IMR-90 (cell line): ENCODE results near the gene PLXNA4. TPM values are rescaled to one million over a fixed set of nuclear protein-coding genes. Genes with fewer than 3 reads are reported as not detected.

Source experiments
- ATAC-seq: fragments of 200-7000 bp; cut with Tn5 transposase; 2 replicates; pipeline ENCODE4 v1.9.1; 2020; ENCODE audit warnings: low read depth, mild to moderate bottlenecking, moderate library complexity
- BruUV-seq: library from RNA; stranded (reverse); fragments of 400-500 nt; replicated peaks from 2 replicates; lab custom pipeline; 2021; lab: Mats Ljungman, UMichigan
- CTCF ChIA-PET: fragments of 300-600 bp; formaldehyde crosslinking; extraction: SDS; loops from one replicate; lab custom pipeline; 2021; ENCODE audit warnings: antibody characterized with exemption; lab: Yijun Ruan, JAX
- POLR2A ChIA-PET: fragments of 300-600 bp; sonication (Branson Sonifier 250); formaldehyde crosslinking; loops from one replicate; lab custom pipeline; 2022; ENCODE audit warnings: antibody characterized with exemption; ENCODE audit not compliant: unreplicated experiment; lab: Charles Lee
- DNase-seq: peaks from one replicate; pipeline ENCODE4 v3.0.0; 2013
- H2AFZ ChIP-seq: replicated peaks from 2 replicates; pipeline ENCODE3; 2013; ENCODE audit warnings: low read length, mild to moderate bottlenecking; ENCODE audit not compliant: poor library complexity
- H2AK5ac ChIP-seq: 2 replicates; pipeline ENCODE4 v1.6.1; 2013; ENCODE audit warnings: low read depth, low read length, inconsistent platforms
- H2AK9ac ChIP-seq: replicated peaks from 2 replicates; pipeline ENCODE3; 2013; ENCODE audit warnings: mild to moderate bottlenecking, low read depth, low read length, moderate library complexity; ENCODE audit not compliant: poor library complexity
- H2BK120ac ChIP-seq: 2 replicates; pipeline ENCODE4 v1.6.1; 2013; ENCODE audit warnings: low read depth, low read length, inconsistent platforms
- H2BK15ac ChIP-seq: 3 replicates; pipeline ENCODE4 v1.6.1; 2013; ENCODE audit warnings: low read depth, low read length, inconsistent platforms
- H2BK20ac ChIP-seq: 2 replicates; pipeline ENCODE4 v1.6.1; 2013; ENCODE audit warnings: low read depth, mild to moderate bottlenecking, inconsistent platforms, low read length, moderate library complexity
- H2BK5ac ChIP-seq: 2 replicates; pipeline ENCODE4 v1.6.1; 2013; ENCODE audit warnings: mild to moderate bottlenecking, low read depth, low read length, inconsistent platforms; ENCODE audit not compliant: poor library complexity, severe bottlenecking
- H3K14ac ChIP-seq: replicated peaks from 2 replicates; pipeline ENCODE4 v1.6.1; 2013; ENCODE audit warnings: low read depth, low read length, inconsistent platforms
- H3K18ac ChIP-seq: 2 replicates; pipeline ENCODE4 v1.6.1; 2013; ENCODE audit warnings: low read depth, low read length, control low read depth
- H3K23ac ChIP-seq: 2 replicates; pipeline ENCODE4 v1.6.1; 2013; ENCODE audit warnings: low read depth, low read length, inconsistent platforms
- H3K27ac ChIP-seq: 2 replicates; pipeline ENCODE4 v1.5.1; 2013; ENCODE audit warnings: mild to moderate bottlenecking, control low read depth, low read length; ENCODE audit not compliant: insufficient read depth
- H3K27me3 ChIP-seq: 2 replicates; pipeline ENCODE4 v1.6.1; 2013; ENCODE audit warnings: low read length; ENCODE audit not compliant: control insufficient read depth, insufficient read depth
- H3K36me3 ChIP-seq: 2 replicates; pipeline ENCODE4 v1.6.1; 2013; ENCODE audit warnings: low read length, mixed read lengths; ENCODE audit not compliant: control insufficient read depth, insufficient read depth
- H3K4ac ChIP-seq: 2 replicates; pipeline ENCODE4 v1.6.1; 2013; ENCODE audit warnings: low read depth, low read length, inconsistent platforms
- H3K4me1 ChIP-seq: 2 replicates; pipeline ENCODE4 v1.6.1; 2013; ENCODE audit warnings: low read length, mixed read lengths; ENCODE audit not compliant: control insufficient read depth, insufficient read depth
- H3K4me2 ChIP-seq: 2 replicates; pipeline ENCODE4 v1.6.1; 2013; ENCODE audit warnings: low read depth, mild to moderate bottlenecking, control low read depth, low read length, moderate library complexity
- H3K4me3 ChIP-seq: 2 replicates; pipeline ENCODE4 v1.5.1; 2013; ENCODE audit warnings: low read depth, mild to moderate bottlenecking, control low read depth, low read length, moderate library complexity; ENCODE audit not compliant: insufficient read depth
- H3K56ac ChIP-seq: 2 replicates; pipeline ENCODE4 v1.6.1; 2013; ENCODE audit warnings: low read length, inconsistent platforms; ENCODE audit not compliant: insufficient read depth; ENCODE audit errors: extremely low read depth
- H3K79me1 ChIP-seq, 2 experiments: 2 replicates each; pipeline ENCODE4 v1.6.1; 2013; ENCODE audit warnings: low read length in 2 of 2, inconsistent platforms in 1 of 2, low read depth in 1 of 2
- H3K9ac ChIP-seq: 2 replicates; pipeline ENCODE4 v1.6.1; 2013; ENCODE audit warnings: low read depth, low read length, control low read depth
- H3K9me1 ChIP-seq: 2 replicates; pipeline ENCODE4 v1.6.1; 2013; ENCODE audit warnings: low read length, inconsistent platforms; ENCODE audit not compliant: insufficient read depth
- H3K9me3 ChIP-seq: 2 replicates; pipeline ENCODE4 v1.6.1; 2013; ENCODE audit warnings: low read length; ENCODE audit not compliant: control insufficient read depth, insufficient read depth
- H4K20me1 ChIP-seq: 2 replicates; pipeline ENCODE4 v1.6.1; 2013; ENCODE audit warnings: low read length, inconsistent platforms; ENCODE audit not compliant: insufficient read depth
- H4K5ac ChIP-seq: 2 replicates; pipeline ENCODE4 v1.6.1; 2013; ENCODE audit warnings: mild to moderate bottlenecking, low read depth, low read length, control low read depth
- H4K8ac ChIP-seq, 2 experiments: 2 replicates each; pipeline ENCODE4 v1.6.1; 2013; ENCODE audit warnings: low read depth in 2 of 2, low read length in 2 of 2, control low read depth in 1 of 2, inconsistent platforms in 1 of 2
- H4K91ac ChIP-seq: 2 replicates; pipeline ENCODE4 v1.6.1; 2013; ENCODE audit warnings: low read depth, low read length, inconsistent platforms; ENCODE audit not compliant: insufficient read depth
- CEBPB ChIP-seq: IDR thresholded peaks from 2 replicates; pipeline ENCODE4 v1.6.1; 2012; ENCODE audit warnings: low read depth, low read length, improper control_type of control experiment
- MAFK ChIP-seq: IDR thresholded peaks from 2 replicates; pipeline ENCODE4 v1.6.1; 2012; ENCODE audit warnings: low read depth, low read length, improper control_type of control experiment
- MXI1 ChIP-seq: IDR thresholded peaks from 2 replicates; pipeline ENCODE4 v1.6.1; 2012; ENCODE audit warnings: low read depth, mild to moderate bottlenecking, low read length, moderate library complexity, borderline replicate concordance
- RAD21 ChIP-seq: IDR thresholded peaks from 2 replicates; pipeline ENCODE4 v1.6.1; 2012; ENCODE audit warnings: low read length, improper control_type of control experiment
- SMC3 ChIP-seq: fragments of 150-350 bp; IDR thresholded peaks from 2 replicates; pipeline ENCODE4 v1.6.1; 2016; ENCODE audit warnings: low read depth, mild to moderate bottlenecking, antibody characterized with exemption, low read length, moderate library complexity
- WGBS, 2 experiments: methylation state at CpG; one replicate each; pipeline versions ENCODE4 v1.1.5 to v1.1.7; 2013; ENCODE audit warnings: missing lambda C conversion rate in 2 of 2; ENCODE audit not compliant: insufficient read length in 1 of 2; ENCODE audit errors: extremely low coverage in 2 of 2; 5-methylcytosine and 5-hydroxymethylcytosine counted together
- dilution Hi-C: fragments of 300-500 bp; cut with HindIII; formaldehyde crosslinking; loops from one replicate; pipeline ENCODE4 v1.14.3; 2018; ENCODE audit warnings: low sequenced_read_pairs; ENCODE audit not compliant: unreplicated experiment
- in situ Hi-C: fragments of 300-500 bp; cut with MboI; formaldehyde crosslinking; loops from 3 replicates; pipeline ENCODE4 v1.14.3; 2019; ENCODE audit warnings: low sequenced_read_pairs, inconsistent platforms, mixed read lengths
- intact Hi-C: fragments of 100-400 bp; cut with micrococcal nuclease; formaldehyde crosslinking; loops from 2 replicates; pipeline ENCODE4 v1.10.0; 2022
- polyA plus RNA-seq, 3 experiments: library from polyadenylated mRNA; depleted of rRNA; stranded (reverse); fragments of >200 nt; gene quantifications; 2 replicates each; pipeline ENCODE4 v1.2.3, GENCODE V29; 2012; ENCODE audit warnings: low replicate concordance in 1 of 3
- total RNA-seq: library from RNA; depleted of rRNA; stranded (reverse); fragments of >200 nt; gene quantifications from 2 replicates; pipeline ENCODE4 v1.2.3, GENCODE V29; 2012

Gene PLXNA4
- total and polyA plus RNA-seq, 2 of the 4 experiments (the other 2 are of a cell fraction): under 0.01 TPM

- ChIA-PET POLR2A (no interaction called here), CTCF (no interaction called here)
- Histone ChIP-seq H4K91ac (no peak overlapping the region), H3K27me3 (no peaks in the 10 kb centered on the region), H3K18ac (no peak overlapping the region), H3K9ac (no peak overlapping the region), H2BK15ac (no peak overlapping the region), H3K27ac (no peak overlapping the region), H3K23ac (no peak overlapping the region), H2AFZ (no peak overlapping the region), H3K9me3 (no peaks in the 10 kb centered on the region), H3K9me1 (no peaks in the 10 kb centered on the region), H3K4me2 (no peak overlapping the region), H4K8ac (no peak overlapping the region), H2BK5ac (no peak overlapping the region), H4K20me1 (no peaks in the 10 kb centered on the region), H2AK9ac (no peak overlapping the region), H2AK5ac (no peak overlapping the region), H4K5ac (no peak overlapping the region), H3K4me1 (no peaks in the 10 kb centered on the region), H3K4ac (no peak overlapping the region), H3K56ac (no peak overlapping the region), H3K14ac (no peak overlapping the region), H3K36me3 (no peaks in the 10 kb centered on the region), H3K79me1 (no peaks in the 10 kb centered on the region), H2BK120ac (no peak overlapping the region), H2BK20ac (no peak overlapping the region), H3K4me3 (no peak overlapping the region)
- TF ChIP-seq MXI1 (no peak), CEBPB (no peak), RAD21 (no peak), MAFK (no peak), SMC3 (no peak)
- in situ Hi-C loops: no loop called here
- dilution Hi-C loops: no loop called here
- BruUV-seq: no TSS peak
- WGBS, 2 experiments: no CpG with 5 or more reads among the region's 3 CpGs
- intact Hi-C loops: no loop called here
- no peak for DNase-seq
- no peak for ATAC-seq
These were observed 332.8 kb downstream of the PLXNA4 start for GRCh38 chr7:132243463-132243862.
